Measurements from ENCODE around the gene SFI1. TPM values are rescaled to one million over a fixed set of nuclear protein-coding genes. Genes with fewer than 3 reads are reported as not detected.

The SFI1 gene
- total and polyA plus RNA-seq, 4 donors, result 14.0 to 46.0 (median 32.7) TPM

GRCh38 chr22:31577711-31578110, 81.4 kb downstream of the SFI1 start:
- no peak for DNase-seq
- H3K36me3 ChIP-seq (ENCODE audit: control insufficient read depth in 4 of 4, insufficient read depth in 4 of 4, low read length in 4 of 4), result peaks cover 0 to 22% (median 6%) of the 10 kb centered on the region in 4 donors

GRCh38 chr22:31578171-31578570, 81.8 kb downstream of the SFI1 start:
- no peak overlapping the region for H3K27ac ChIP-seq (ENCODE audit: low read depth in 1 of 2, low read length in 1 of 2)
- WGBS, 2 donors, result 92 to 96% methylated on average over 5 of the region's 5 CpGs
- ATAC-seq (ENCODE audit: insufficient read depth, low FRiP score) (no peak), DNase-seq (no peak)
- H3K9ac ChIP-seq (ENCODE audit: insufficient read depth in 1 of 2, low read length in 2 of 2), result no peak overlapping the region
- TF ChIP-seq CTCF (IDR thresholded peaks at IDR 0.05; ENCODE audit: control extremely low read depth, extremely low read depth), result no peak
- peaks cover 0 to 7% (median 0%) of the 10 kb centered on the region in 5 donors for H3K4me1 ChIP-seq (ENCODE audit: control insufficient read depth in 5 of 5, insufficient read depth in 5 of 5, low read length in 5 of 5)
- no peak overlapping the region for H3K4me3 ChIP-seq
- peaks cover 0 to 19% (median 6%) of the 10 kb centered on the region in 4 donors for H3K36me3 ChIP-seq (ENCODE audit: control insufficient read depth in 4 of 4, insufficient read depth in 4 of 4, low read length in 4 of 4)
- H3K27me3 ChIP-seq (ENCODE audit: control insufficient read depth in 3 of 3, insufficient read depth in 3 of 3, low read length in 2 of 3), result no peaks in the 10 kb centered on the region
- no peaks in the 10 kb centered on the region for H3K9me3 ChIP-seq (ENCODE audit: control insufficient read depth in 4 of 4, insufficient read depth in 3 of 4, low read length in 3 of 4)

More at GRCh38 chr22:31577711-31578110, 81.4 kb downstream of the SFI1 start:
- ATAC-seq (ENCODE audit: insufficient read depth, low FRiP score), result no peak
- TF ChIP-seq CTCF (IDR thresholded peaks at IDR 0.05; ENCODE audit: control extremely low read depth, extremely low read depth), result no peak
- WGBS, 2 donors, result 88 to 97% methylated on average over 5 of the region's 5 CpGs
- peaks cover 0 to 7% (median 0%) of the 10 kb centered on the region in 5 donors for H3K4me1 ChIP-seq (ENCODE audit: control insufficient read depth in 5 of 5, insufficient read depth in 5 of 5, low read length in 5 of 5)
- no peaks in the 10 kb centered on the region for H3K27me3 ChIP-seq (ENCODE audit: control insufficient read depth in 3 of 3, insufficient read depth in 3 of 3, low read length in 2 of 3)
- no peak overlapping the region for H3K4me3 ChIP-seq
- H3K9me3 ChIP-seq (ENCODE audit: control insufficient read depth in 4 of 4, insufficient read depth in 3 of 4, low read length in 3 of 4), result no peaks in the 10 kb centered on the region
- no peak overlapping the region for H3K27ac ChIP-seq (ENCODE audit: low read depth in 1 of 2, low read length in 1 of 2)
- H3K9ac ChIP-seq (ENCODE audit: insufficient read depth in 1 of 2, low read length in 2 of 2), result no peak overlapping the region

- H3K4me1 ChIP-seq (ENCODE audit: control insufficient read depth in 5 of 5, insufficient read depth in 5 of 5, low read length in 5 of 5), result no peaks in the 10 kb centered on the region
- WGBS, 2 donors, result 69 to 81% methylated on average over 1 of the region's 1 CpG
- DNase-seq (no peak), ATAC-seq (ENCODE audit: insufficient read depth, low FRiP score) (no peak)
- H3K9me3 ChIP-seq (ENCODE audit: control insufficient read depth in 4 of 4, insufficient read depth in 3 of 4, low read length in 3 of 4), result no peaks in the 10 kb centered on the region
- no peak overlapping the region for H3K4me3 ChIP-seq
- H3K27ac ChIP-seq (ENCODE audit: low read depth in 1 of 2, low read length in 1 of 2), result no peak overlapping the region
- no peaks in the 10 kb centered on the region for H3K27me3 ChIP-seq (ENCODE audit: control insufficient read depth in 3 of 3, insufficient read depth in 3 of 3, low read length in 2 of 3)
- peaks cover 0 to 17% (median 7%) of the 10 kb centered on the region in 4 donors for H3K36me3 ChIP-seq (ENCODE audit: control insufficient read depth in 4 of 4, insufficient read depth in 4 of 4, low read length in 4 of 4)
- no peak overlapping the region for H3K9ac ChIP-seq (ENCODE audit: insufficient read depth in 1 of 2, low read length in 2 of 2)
- no peak for TF ChIP-seq CTCF (IDR thresholded peaks at IDR 0.05; ENCODE audit: control extremely low read depth, extremely low read depth)
These were observed 83.5 kb downstream of the SFI1 start for GRCh38 chr22:31579835-31580242.
